ENCODE results near the gene HHAT. TPM values are rescaled to one million over a fixed set of nuclear protein-coding genes. Genes with fewer than 3 reads are reported as not detected.

The HHAT gene
- total and polyA plus RNA-seq, 2 of the 4 experiments (the other 2 are of a cell fraction): 1.7 to 2.5 TPM

DNA sequence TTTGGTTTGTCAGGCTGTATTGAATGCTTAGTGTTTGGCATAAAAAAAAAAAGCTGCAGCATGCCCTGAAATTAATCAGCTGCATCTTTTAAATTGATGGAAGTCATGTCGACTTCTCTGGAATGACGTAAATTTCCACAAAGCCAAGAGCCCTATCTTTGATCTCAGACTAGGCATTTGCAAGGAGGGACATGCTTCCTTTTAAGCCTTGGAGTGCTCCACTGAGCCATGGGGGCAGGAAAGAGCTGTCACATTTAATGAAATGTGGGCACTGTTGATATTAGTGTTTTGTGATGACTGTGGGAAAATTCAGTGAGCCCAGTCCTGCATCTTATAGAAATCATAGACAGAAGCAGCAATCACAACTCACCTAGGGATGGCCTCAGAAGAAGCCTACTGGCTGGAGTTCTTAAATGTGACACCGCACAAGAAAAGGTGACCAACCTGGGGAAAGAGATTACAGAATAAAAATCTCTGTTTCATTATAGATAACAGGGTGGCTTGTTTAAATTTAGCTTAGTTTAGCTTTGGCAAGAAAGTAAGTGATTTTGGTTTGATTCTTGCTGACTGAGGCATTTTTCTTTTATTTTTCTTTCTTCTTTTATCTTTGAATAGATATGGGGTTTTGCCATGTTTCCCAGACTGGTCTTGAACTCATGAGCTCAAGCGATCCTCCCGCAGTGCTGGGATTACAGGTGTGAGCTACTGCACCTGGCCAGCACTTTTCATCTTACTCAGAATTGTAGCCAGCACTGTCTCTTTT is 188.2 kb downstream of the HHAT start:
- no peaks in the 10 kb centered on the region for H3K9me1 ChIP-seq (ENCODE audit: insufficient read depth, low read length)
- ChIA-PET POLR2A (ENCODE audit: unreplicated experiment) (no interaction called here), CTCF (interaction anchor here (1.2 kb wide), 1 partner anchor 20 kb away, joined by 4 read pairs; no protein-coding TSS in a partner anchor)
- dilution Hi-C loops (cut with HindIII; ENCODE audit: low sequenced_read_pairs, unreplicated experiment): no loop called here
- H2AK9ac ChIP-seq (replicated peaks; ENCODE audit: low read depth, low read length, poor library complexity): no peak overlapping the region
- H2AFZ ChIP-seq (replicated peaks; ENCODE audit: low read length, poor library complexity): no peak overlapping the region
- no peak overlapping the region for H3K4ac ChIP-seq (ENCODE audit: low read depth, low read length)
- no peak overlapping the region for H4K8ac ChIP-seq (ENCODE audit: low read depth in 2 of 2, low read length in 2 of 2)
- no peak for DNase-seq
- no peak overlapping the region for H3K23ac ChIP-seq (ENCODE audit: low read depth, low read length)
- no peak overlapping the region for H2BK120ac ChIP-seq (ENCODE audit: low read depth, low read length)
- no peak overlapping the region for H3K27ac ChIP-seq (ENCODE audit: insufficient read depth, low read length)
- no peaks in the 10 kb centered on the region for H3K79me1 ChIP-seq (ENCODE audit: low read depth in 1 of 2, low read length in 2 of 2)
- no peak overlapping the region for H3K4me2 ChIP-seq (ENCODE audit: low read depth, low read length)
- H4K91ac ChIP-seq (ENCODE audit: insufficient read depth, low read depth, low read length): no peak overlapping the region
- no peaks in the 10 kb centered on the region for H3K9me3 ChIP-seq (ENCODE audit: control insufficient read depth, insufficient read depth, low read length)
- ATAC-seq (ENCODE audit: low read depth): no peak
- TF ChIP-seq SMC3 (IDR thresholded peaks at IDR 0.05; ENCODE audit: low read depth, low read length): no peak
- no peak for TF ChIP-seq NFE2L2 (IDR thresholded peaks at IDR 0.05; ENCODE audit: low read depth, low read length)
- peak; percentile 84 for TF ChIP-seq MAFK (IDR thresholded peaks at IDR 0.05; ENCODE audit: low read depth, low read length)
- TF ChIP-seq FOS (IDR thresholded peaks at IDR 0.05; ENCODE audit: low read depth, low read length): no peak
- TF ChIP-seq CEBPB (IDR thresholded peaks at IDR 0.05; ENCODE audit: low read depth, low read length): no peak
- no peaks in the 10 kb centered on the region for H3K27me3 ChIP-seq (ENCODE audit: control insufficient read depth, insufficient read depth, low read length)
- no peak overlapping the region for H2BK15ac ChIP-seq (ENCODE audit: low read depth, low read length)
- no peak overlapping the region for H2BK5ac ChIP-seq (ENCODE audit: low read depth, low read length, poor library complexity, severe bottlenecking)
- no peak overlapping the region for H4K5ac ChIP-seq (ENCODE audit: low read depth, low read length)
- H3K4me1 ChIP-seq (ENCODE audit: control insufficient read depth, insufficient read depth, low read length): no peaks in the 10 kb centered on the region
- H3K36me3 ChIP-seq (ENCODE audit: control insufficient read depth, insufficient read depth, low read length): no peaks in the 10 kb centered on the region
- no peaks in the 10 kb centered on the region for H4K20me1 ChIP-seq (ENCODE audit: insufficient read depth, low read length)
- H2AK5ac ChIP-seq (ENCODE audit: low read depth, low read length): no peak overlapping the region
- H3K18ac ChIP-seq (ENCODE audit: low read depth, low read length): no peak overlapping the region
- no peak overlapping the region for H3K56ac ChIP-seq (ENCODE audit: extremely low read depth, insufficient read depth, low read length)
- WGBS, 2 experiments (ENCODE audit: extremely low coverage in 2 of 2, insufficient read length in 1 of 2): 51% methylated on average over 2 of the region's 5 CpGs; no CpG with 5 or more reads in 1 of the 2 experiments
- intact Hi-C loops (cut with micrococcal nuclease): no loop called here
- in situ Hi-C loops (cut with MboI; ENCODE audit: low sequenced_read_pairs): no loop called here
- H3K4me3 ChIP-seq (ENCODE audit: insufficient read depth, low read depth, low read length): no peak overlapping the region
- H3K9ac ChIP-seq (ENCODE audit: low read depth, low read length): no peak overlapping the region
- no peak overlapping the region for H3K14ac ChIP-seq (replicated peaks; ENCODE audit: low read depth, low read length)
- no peak overlapping the region for H2BK20ac ChIP-seq (ENCODE audit: low read depth, low read length)
- no TSS peak for BruUV-seq (replicated peaks)
